ENCODE data around the gene PRKAG3. TPM values are rescaled to one million over a fixed set of nuclear protein-coding genes. Genes with fewer than 3 reads are reported as not detected.

The PRKAG3 gene
- total RNA-seq, 2 donors from 2014 or later, result not detected

DNA sequence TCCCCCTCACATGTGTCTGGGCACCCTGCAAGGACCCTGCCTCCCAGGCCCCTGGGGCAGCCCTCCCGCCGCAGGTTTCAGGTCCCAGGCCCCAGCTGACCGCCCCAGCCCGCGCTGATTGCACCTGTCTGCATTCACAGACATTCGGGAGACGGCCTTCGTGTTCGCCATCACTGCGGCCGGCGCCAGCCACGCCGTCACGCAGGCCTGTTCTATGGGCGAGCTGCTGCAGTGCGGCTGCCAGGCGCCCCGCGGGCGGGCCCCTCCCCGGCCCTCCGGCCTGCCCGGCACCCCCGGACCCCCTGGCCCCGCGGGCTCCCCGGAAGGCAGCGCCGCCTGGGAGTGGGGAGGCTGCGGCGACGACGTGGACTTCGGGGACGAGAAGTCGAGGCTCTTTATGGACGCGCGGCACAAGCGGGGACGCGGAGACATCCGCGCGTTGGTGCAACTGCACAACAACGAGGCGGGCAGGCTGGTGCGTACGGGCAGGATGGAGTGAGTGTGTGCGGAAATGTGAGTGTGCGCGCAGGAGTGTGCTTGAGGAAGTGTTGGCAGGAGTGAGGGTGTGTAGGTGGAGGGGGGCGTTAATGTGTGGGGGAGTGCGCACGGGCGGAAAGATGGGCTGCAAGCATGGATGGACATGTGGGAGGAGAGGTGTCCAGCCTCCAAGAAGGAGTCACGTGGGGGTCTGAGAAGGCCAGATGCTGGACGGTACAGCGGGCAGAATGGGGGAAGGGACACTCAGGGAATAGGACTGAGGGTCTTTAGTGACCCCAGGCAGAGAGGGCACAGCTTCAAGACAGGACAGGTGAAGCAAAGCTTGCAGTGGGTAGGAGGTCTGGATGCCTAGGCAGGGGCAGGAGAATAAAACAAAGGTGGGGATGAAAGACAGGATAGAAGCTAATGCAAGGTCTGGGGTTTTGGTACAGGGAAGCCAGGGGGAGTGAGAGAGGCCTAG lies 40.0 kb upstream of the PRKAG3 start:
- peak; percentile 50 for ATAC-seq (replicated peaks)
- peak overlapping the region; percentile 37 for H3K27ac Mint-ChIP-seq
- peak overlapping the region; percentile 81 for H3K4me3 Mint-ChIP-seq
- H3K9me3 Mint-ChIP-seq, result no peaks in the 10 kb centered on the region
- peaks cover 11% of the 10 kb centered on the region for H3K4me1 Mint-ChIP-seq
- peaks cover 41% of the 10 kb centered on the region for H3K27me3 Mint-ChIP-seq
- H3K36me3 Mint-ChIP-seq (ENCODE audit: low read depth), result peaks cover 7% of the 10 kb centered on the region

DNA sequence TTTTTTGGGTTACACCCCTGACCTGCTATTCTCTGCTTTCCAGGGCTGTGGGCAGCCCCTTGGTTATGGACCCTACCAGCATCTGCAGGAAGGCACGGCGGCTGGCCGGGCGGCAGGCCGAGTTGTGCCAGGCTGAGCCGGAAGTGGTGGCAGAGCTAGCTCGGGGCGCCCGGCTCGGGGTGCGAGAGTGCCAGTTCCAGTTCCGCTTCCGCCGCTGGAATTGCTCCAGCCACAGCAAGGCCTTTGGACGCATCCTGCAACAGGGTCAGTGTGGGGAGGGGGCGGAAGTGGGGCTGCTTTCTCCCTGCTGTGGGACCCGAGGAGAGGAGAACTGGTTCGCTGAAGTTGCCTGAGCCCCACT lies 39.4 kb upstream of the PRKAG3 start:
- Mint-ChIP-seq H3K9me3 (no peaks in the 10 kb centered on the region), H3K4me3 (peak overlapping the region; percentile 81), H3K36me3 (ENCODE audit: low read depth) (peaks cover 7% of the 10 kb centered on the region), H3K4me1 (peaks cover 10% of the 10 kb centered on the region), H3K27me3 (peaks cover 45% of the 10 kb centered on the region), H3K27ac (no peak overlapping the region)
- ATAC-seq (replicated peaks), result peak; percentile 5

DNA sequence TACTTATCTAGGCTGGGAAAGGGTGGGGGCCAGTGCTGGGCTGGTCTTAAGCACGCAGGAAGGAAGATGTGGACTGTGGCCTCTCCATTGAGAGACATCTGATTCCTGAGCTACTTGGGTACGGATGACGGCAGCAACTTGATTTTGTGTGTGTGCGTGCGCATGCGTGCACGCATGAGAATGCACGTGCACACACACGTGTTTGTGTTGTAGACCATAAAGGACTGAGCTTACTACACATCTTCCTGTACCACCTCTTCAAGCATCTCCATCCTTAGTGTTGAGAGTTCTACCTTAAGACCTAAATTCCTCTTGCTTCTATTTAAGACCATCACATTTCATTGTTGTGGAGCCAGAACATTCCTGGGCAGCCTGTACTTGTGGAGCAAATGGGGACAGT lies 37.5 kb upstream of the PRKAG3 start:
- H3K4me3 Mint-ChIP-seq, result no peak overlapping the region
- ATAC-seq (replicated peaks), result no peak
- H3K27me3 Mint-ChIP-seq, result peaks cover 36% of the 10 kb centered on the region
- no peaks in the 10 kb centered on the region for H3K9me3 Mint-ChIP-seq
- H3K4me1 Mint-ChIP-seq, result peaks cover 10% of the 10 kb centered on the region
- H3K36me3 Mint-ChIP-seq (ENCODE audit: low read depth), result peaks cover 7% of the 10 kb centered on the region
- no peak overlapping the region for H3K27ac Mint-ChIP-seq

DNA sequence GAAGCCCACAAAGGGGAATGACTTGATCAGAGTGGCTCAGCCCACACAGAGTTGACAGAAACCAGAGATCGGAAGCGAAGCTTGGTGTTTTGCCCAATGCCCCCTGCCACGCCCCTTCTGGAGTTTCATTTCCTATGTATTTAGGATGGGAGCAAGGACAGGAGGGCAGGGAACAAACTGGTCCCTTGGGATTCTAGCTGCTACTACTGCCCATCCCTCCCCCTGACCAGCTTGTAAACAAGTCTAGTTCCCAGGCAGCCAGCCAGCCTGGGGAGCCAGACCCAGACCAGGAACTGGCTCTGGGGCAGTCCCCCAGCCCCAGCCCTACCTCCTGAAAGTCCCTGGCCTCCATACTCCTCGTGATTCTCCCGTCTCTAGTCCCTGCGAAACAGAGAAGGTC lies 36.3 kb upstream of the PRKAG3 start:
- ATAC-seq (replicated peaks), result peak; percentile 48
- H3K9me3 Mint-ChIP-seq, result no peaks in the 10 kb centered on the region
- peaks cover 43% of the 10 kb centered on the region for H3K27me3 Mint-ChIP-seq
- H3K27ac Mint-ChIP-seq, result no peak overlapping the region
- H3K4me1 Mint-ChIP-seq, result peaks cover 10% of the 10 kb centered on the region
- no peak overlapping the region for H3K4me3 Mint-ChIP-seq
- peaks cover 7% of the 10 kb centered on the region for H3K36me3 Mint-ChIP-seq (ENCODE audit: low read depth)

DNA sequence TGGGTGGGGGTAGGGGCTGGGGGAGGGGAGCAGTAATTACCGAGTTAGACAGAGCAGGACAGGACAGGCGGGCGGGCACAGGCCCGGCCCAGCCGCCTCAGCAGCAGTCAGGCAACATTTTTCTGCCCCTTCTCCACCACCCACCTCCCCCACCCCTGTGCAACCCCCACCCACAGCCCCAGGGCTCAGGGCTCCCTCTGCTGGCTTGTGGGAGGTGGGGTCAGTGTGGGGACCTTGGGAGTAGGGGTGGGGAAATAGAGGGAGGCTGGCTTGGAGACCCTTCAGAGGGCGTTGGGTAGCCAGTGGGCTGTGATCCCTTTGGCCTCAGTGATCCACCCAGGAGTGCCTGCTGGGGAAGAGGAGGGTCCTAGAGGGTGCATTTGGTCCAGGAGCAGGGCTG lies 34.4 kb upstream of the PRKAG3 start:
- Mint-ChIP-seq H3K27me3 (peaks cover 42% of the 10 kb centered on the region), H3K36me3 (ENCODE audit: low read depth) (no peaks in the 10 kb centered on the region), H3K4me3 (no peak overlapping the region), H3K27ac (no peak overlapping the region), H3K9me3 (no peaks in the 10 kb centered on the region), H3K4me1 (no peaks in the 10 kb centered on the region)
- ATAC-seq (replicated peaks), result no peak

DNA sequence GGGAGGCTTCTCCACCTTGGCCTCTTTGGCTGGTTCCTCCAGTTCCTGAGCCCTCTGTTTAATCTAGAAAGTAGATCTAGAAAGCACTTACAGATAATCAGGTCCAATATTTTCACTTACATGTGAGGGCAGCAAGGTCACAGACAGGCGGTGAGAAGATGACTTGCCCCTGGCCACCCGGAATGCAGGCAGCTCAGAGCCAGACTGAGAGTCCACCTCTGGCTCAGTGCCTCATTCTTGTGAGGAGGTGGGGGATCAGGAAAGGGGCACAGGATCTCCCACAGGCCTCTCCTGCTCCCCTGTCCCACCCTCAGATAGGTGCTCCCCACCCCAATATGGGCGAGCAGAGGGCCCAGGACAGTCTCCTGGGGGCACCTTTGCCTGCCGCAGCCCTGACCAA lies 33.8 kb upstream of the PRKAG3 start:
- ATAC-seq (replicated peaks), result no peak
- Mint-ChIP-seq H3K27me3 (peaks cover 44% of the 10 kb centered on the region), H3K27ac (no peak overlapping the region), H3K9me3 (no peaks in the 10 kb centered on the region), H3K4me3 (no peak overlapping the region), H3K36me3 (ENCODE audit: low read depth) (no peaks in the 10 kb centered on the region), H3K4me1 (no peaks in the 10 kb centered on the region)

DNA sequence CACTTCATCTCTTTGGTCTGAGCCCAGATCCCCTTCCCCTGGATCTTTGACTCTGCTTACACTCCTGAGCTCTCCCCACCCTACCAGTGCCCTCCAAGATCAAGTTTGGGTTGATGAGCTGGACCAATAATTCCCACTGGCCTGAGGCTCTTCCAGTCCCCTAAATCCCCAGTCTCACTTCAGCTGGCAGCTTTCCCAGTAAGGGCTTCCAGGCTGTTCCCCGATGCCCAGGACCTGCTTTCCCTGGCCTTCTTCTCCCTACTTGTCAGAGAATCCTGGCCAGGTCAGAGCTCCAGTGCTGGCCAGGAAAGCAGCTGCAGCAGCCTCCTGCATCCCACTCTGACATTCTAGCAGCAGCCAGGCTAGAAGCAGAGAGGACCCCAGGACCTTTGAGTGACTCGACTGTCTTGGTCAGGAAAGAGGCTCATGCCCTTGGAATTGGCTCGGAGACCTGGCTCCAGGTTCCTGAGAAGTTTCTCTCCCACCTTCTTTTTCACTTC lies 31.5 kb upstream of the PRKAG3 start:
- H3K9me3 Mint-ChIP-seq, result no peaks in the 10 kb centered on the region
- ATAC-seq (replicated peaks), result no peak
- H3K36me3 Mint-ChIP-seq (ENCODE audit: low read depth), result no peaks in the 10 kb centered on the region
- no peaks in the 10 kb centered on the region for H3K4me1 Mint-ChIP-seq
- peaks cover 51% of the 10 kb centered on the region for H3K27me3 Mint-ChIP-seq
- H3K27ac Mint-ChIP-seq, result no peak overlapping the region
- no peak overlapping the region for H3K4me3 Mint-ChIP-seq

DNA sequence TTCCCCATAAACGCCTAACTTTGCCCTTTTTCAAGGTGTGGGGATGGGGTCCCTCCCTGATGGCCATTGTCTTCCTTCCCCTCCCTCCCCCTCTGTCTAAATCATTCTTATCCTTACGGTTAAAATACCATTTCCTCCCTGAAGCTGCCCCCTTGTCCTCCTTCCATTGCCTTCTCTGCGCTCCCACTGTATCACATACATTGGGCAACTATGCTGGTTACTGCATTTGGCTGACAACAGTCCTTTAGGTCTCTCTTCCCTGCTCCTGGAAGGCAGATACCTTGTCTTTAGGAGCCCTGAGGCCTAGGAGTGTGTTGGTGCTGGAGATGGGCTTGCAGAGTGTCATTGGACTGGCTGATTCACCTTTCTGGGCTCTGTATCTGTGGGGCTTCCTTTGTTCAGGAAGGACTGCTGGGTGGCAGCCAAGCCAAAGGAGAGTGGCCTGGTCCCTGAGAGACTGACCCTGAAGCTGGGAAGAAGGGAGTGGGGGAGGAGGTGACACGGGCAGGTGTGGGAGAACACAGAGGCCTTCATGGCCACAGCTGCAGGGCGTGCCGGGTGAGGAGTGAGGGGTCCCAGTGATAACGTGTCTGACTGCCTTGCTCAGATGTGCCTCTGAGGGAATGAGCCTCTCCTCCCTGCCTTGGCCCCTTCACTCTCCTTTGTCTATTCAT lies 30.2 kb upstream of the PRKAG3 start:
- no peak for ATAC-seq (replicated peaks)
- Mint-ChIP-seq H3K4me1 (no peaks in the 10 kb centered on the region), H3K4me3 (no peak overlapping the region), H3K27me3 (peaks cover 64% of the 10 kb centered on the region), H3K36me3 (ENCODE audit: low read depth) (no peaks in the 10 kb centered on the region), H3K9me3 (no peaks in the 10 kb centered on the region), H3K27ac (no peak overlapping the region)

DNA sequence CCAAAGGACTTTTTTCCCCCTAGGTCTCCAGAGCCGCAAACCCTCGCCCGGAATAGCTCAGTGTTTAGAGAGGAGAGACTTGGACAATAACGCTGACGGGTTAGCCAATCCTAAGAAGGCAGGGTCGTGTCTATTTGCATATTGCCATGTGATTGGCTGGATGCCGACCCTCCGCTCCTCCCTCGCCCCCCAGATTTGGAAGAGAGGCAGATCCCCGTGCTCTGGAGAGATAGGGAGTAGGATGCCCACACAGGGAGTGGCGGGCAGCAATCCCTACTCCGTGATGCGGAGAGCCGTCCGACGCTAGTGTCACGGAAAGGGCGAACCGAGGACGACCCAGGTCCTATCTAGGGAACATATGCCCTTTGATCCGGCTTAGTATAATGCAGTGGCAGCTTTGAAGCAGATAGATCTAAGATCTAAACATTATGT lies 29.4 kb upstream of the PRKAG3 start:
- Mint-ChIP-seq H3K27me3 (peaks cover 65% of the 10 kb centered on the region), H3K4me3 (peak overlapping the region; percentile 54), H3K9me3 (no peaks in the 10 kb centered on the region), H3K27ac (no peak overlapping the region), H3K4me1 (no peaks in the 10 kb centered on the region), H3K36me3 (ENCODE audit: low read depth) (no peaks in the 10 kb centered on the region)
- no peak for ATAC-seq (replicated peaks)

DNA sequence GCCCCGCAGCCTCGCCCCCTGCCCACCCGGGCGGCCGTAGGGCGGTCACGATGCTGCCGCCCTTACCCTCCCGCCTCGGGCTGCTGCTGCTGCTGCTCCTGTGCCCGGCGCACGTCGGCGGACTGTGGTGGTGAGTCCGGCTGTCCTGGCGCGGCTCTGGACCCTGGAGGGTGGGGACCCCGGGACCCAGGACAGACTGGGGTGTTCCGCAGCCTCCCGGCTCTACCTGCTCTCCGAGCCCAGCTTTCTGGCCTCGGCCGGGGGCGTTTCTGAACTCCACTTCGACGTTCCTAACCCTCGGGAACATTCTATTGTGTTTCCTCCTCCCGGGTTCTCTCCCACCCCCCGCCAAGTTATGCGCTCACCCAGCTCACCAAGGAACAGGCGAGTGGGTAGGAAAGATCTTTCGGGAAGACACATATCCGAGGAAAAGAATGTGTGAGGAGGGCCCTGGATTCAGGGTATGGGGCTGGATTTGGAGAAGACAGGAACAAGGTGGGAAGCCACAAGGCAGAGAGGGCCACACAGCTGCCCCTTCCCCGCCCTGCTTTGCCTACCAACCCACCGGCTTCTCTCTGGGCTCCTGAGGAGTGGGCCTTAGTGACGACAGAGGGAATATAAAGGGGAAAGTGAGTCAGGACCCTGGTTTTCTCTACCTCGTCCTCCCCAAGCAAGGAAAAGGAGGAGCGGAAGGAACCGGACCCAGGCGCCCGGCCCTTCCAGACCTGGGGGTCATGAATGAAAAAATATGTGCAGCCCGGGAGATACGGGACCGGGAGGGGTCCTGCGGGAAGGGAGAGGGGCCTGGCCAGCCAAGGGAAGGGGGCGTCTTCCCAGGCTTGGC lies 28.6 kb upstream of the PRKAG3 start:
- no peaks in the 10 kb centered on the region for H3K36me3 Mint-ChIP-seq (ENCODE audit: low read depth)
- no peaks in the 10 kb centered on the region for H3K9me3 Mint-ChIP-seq
- H3K27ac Mint-ChIP-seq, result no peak overlapping the region
- H3K4me3 Mint-ChIP-seq, result peak overlapping the region; percentile 54
- no peaks in the 10 kb centered on the region for H3K4me1 Mint-ChIP-seq
- H3K27me3 Mint-ChIP-seq, result peaks cover 70% of the 10 kb centered on the region
- no peak for ATAC-seq (replicated peaks)

DNA sequence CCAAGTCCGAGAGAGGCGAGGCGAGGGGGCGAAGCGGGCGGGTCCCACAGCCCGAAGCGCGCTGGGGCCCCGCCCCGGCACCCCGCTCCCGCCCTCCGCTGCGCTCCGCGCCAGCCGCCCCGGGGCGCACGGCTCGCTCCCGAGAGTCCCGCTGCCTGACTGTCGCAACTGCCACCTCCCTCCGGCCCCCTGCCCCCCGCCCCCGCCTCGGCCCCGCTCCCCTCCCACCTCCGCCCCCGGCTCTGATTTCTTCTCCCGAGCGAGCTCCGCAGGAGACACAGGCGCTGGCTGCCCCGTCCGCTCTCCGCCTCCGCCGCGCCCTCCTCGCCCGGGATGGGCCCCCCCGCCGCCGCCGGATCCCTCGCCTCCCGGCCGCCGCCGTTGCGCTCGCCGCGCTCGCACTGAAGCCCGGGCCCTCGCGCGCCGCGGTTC lies 28.0 kb upstream of the PRKAG3 start, which contains the start of gene WNT6:
TSS of gene WNT6 (plus strand) at position 250 of the 432 bp plus-strand sequence. CDS start 233 bp downstream, outside the sequence.
- H3K4me3 Mint-ChIP-seq, result peak within 1 kb of the TSS; percentile 60
- ATAC-seq (replicated peaks), result peak; percentile 34
- no peaks in the 10 kb centered on the region for H3K9me3 Mint-ChIP-seq
- H3K27ac Mint-ChIP-seq, result no peak within 1 kb of the TSS
- H3K27me3 Mint-ChIP-seq, result peaks cover 77% of the 10 kb centered on the region
- no peaks in the 10 kb centered on the region for H3K4me1 Mint-ChIP-seq
- H3K36me3 Mint-ChIP-seq (ENCODE audit: low read depth), result no peaks in the 10 kb centered on the region

DNA sequence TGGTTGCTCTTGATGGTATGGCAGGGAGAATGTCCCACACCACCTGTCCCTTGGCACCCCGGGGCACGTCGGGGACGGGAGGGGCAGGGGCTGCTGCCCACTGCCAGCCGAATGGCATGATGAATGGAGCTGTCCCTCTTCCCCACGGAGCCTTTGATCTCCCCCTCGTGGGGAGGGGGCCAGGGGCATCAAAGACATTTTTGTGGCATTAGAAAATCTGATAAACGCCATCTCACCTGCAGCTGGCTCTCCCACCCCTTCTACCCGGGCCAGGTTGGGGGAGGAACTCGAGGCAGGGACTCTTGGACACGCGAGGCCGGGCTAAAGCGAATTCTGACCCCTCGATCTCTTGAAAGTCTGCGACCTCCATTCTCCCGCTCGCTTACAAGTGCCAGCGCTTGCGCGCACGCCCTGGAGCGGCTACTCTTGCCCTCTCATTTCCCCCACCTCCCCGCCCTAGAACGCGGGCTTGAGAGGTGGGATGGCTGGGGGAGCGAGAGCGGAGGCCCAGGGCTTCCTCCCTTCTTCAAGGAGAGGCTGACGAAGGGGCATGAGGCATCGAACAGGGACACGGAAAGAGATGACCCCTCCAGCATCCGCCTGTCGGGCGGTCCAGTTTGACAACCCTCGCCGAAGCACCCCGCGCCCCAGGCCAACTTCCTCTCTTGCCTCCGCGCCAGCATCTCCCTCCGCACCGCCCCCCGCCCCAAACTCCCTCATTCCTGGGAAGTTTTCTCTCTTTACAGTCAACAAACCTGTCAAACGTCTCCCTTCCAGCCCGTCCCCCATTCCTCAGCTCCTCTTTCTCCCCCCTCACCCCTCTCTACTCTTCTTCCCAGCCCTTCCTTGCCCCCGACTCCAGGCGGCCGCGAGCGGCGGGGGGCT lies 27.3 kb upstream of the PRKAG3 start:
- Mint-ChIP-seq H3K36me3 (ENCODE audit: low read depth) (no peaks in the 10 kb centered on the region), H3K9me3 (no peaks in the 10 kb centered on the region), H3K4me3 (peak overlapping the region; percentile 60), H3K27me3 (peaks cover 81% of the 10 kb centered on the region), H3K27ac (no peak overlapping the region), H3K4me1 (no peaks in the 10 kb centered on the region)
- ATAC-seq (replicated peaks), result no peak

DNA sequence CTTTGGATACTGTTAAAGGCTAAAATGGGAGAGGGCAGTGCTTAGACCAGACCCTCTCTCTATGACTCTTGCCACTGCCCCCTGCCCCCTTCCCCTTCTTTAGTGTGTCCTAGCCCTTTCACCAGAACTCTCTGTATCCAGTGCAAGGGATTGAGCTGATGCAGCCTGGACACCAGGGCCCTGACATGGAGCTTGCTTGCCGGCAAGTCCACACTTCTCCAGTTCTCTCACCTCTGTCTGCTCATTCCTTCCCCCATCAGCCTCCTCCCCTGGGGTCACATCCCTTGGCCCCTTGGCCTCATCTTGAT lies 26.5 kb upstream of the PRKAG3 start:
- peaks cover 81% of the 10 kb centered on the region for H3K27me3 Mint-ChIP-seq
- no peak overlapping the region for H3K4me3 Mint-ChIP-seq
- H3K27ac Mint-ChIP-seq, result no peak overlapping the region
- no peaks in the 10 kb centered on the region for H3K4me1 Mint-ChIP-seq
- ATAC-seq (replicated peaks), result no peak
- H3K36me3 Mint-ChIP-seq (ENCODE audit: low read depth), result no peaks in the 10 kb centered on the region
- no peaks in the 10 kb centered on the region for H3K9me3 Mint-ChIP-seq
